KOPT-K1 (cell line): Measurements from ENCODE around the gene SLC35E2B.
"Not testable (repeated sequence)": the region's sequence is repeated elsewhere in the genome, so short reads cannot be mapped to it uniquely, and the experiment has no call there.

Source experiments
- H3K27ac ChIP-seq: fragments of 200-600 bp; sonication (generic); 2 replicates; pipeline ENCODE4 v1.5.1; 2016; ENCODE audit warnings: antibody characterized with exemption, mild to moderate bottlenecking, low read depth, low read length; ENCODE audit not compliant: poor library complexity, severe bottlenecking
- H3K36me3 ChIP-seq: fragments of 200-600 bp; sonication (generic); 2 replicates; pipeline ENCODE4 v1.5.1; 2017; ENCODE audit warnings: antibody characterized with exemption, mild to moderate bottlenecking, low read length, moderate library complexity; ENCODE audit not compliant: insufficient read depth
- H3K9me3 ChIP-seq: fragments of 200-600 bp; sonication (generic); 2 replicates; pipeline ENCODE4 v1.5.1; 2017; ENCODE audit warnings: antibody characterized with exemption, low read length, mild to moderate bottlenecking; ENCODE audit not compliant: insufficient read depth, poor library complexity, severe bottlenecking

Gene SLC35E2B

GRCh38 chr1:1640081-1640480 lies 52.5 kb downstream of the SLC35E2B start:
- not testable (repeated sequence) for H3K9me3 ChIP-seq, H3K27ac ChIP-seq

GRCh38 chr1:1639368-1639767 lies 53.2 kb downstream of the SLC35E2B start:
- not testable (repeated sequence) for H3K27ac ChIP-seq, H3K9me3 ChIP-seq
- peaks cover 27% of the 10 kb centered on the region; the same call in 1 of the 2 replicates for H3K36me3 ChIP-seq

More at GRCh38 chr1:1640081-1640480, 52.5 kb downstream of the SLC35E2B start:
- H3K36me3 ChIP-seq = peaks cover 27% of the 10 kb centered on the region; the same call in 1 of the 2 replicates

- peaks cover 27% of the 10 kb centered on the region; the same call in 1 of the 2 replicates for H3K36me3 ChIP-seq
- H3K27ac ChIP-seq, H3K9me3 ChIP-seq: not testable (repeated sequence)
Measured at GRCh38 chr1:1638528-1638927, 54.1 kb downstream of the SLC35E2B start.

GRCh38 chr1:1637479-1637875 lies 55.1 kb downstream of the SLC35E2B start:
- H3K27ac ChIP-seq, H3K9me3 ChIP-seq: not testable (repeated sequence)
- peaks cover 27% of the 10 kb centered on the region; the same call in 1 of the 2 replicates for H3K36me3 ChIP-seq

- H3K27ac ChIP-seq, H3K9me3 ChIP-seq: not testable (repeated sequence)
- H3K36me3 ChIP-seq = peaks cover 27% of the 10 kb centered on the region; the same call in 1 of the 2 replicates
Measured at GRCh38 chr1:1636621-1637478, 55.7 kb downstream of the SLC35E2B start.

GRCh38 chr1:1634613-1635012 lies 58.0 kb downstream of the SLC35E2B start:
- peaks cover 25% of the 10 kb centered on the region; the same call in 1 of the 2 replicates for H3K36me3 ChIP-seq
- H3K9me3 ChIP-seq, H3K27ac ChIP-seq: not testable (repeated sequence)

- not testable (repeated sequence) for H3K9me3 ChIP-seq, H3K27ac ChIP-seq
- H3K36me3 ChIP-seq = peaks cover 17% of the 10 kb centered on the region; the same call in 1 of the 2 replicates
Measured at GRCh38 chr1:1633409-1633808, 59.2 kb downstream of the SLC35E2B start.

GRCh38 chr1:1631782-1632420 lies 60.7 kb downstream of the SLC35E2B start, which contains the start of gene MMP23B:
Gene MMP23B (plus strand): TSS chr1:1632173. CDS start chr1:1632219, 46 bp downstream.
- H3K9me3 ChIP-seq = no peaks in the 10 kb centered on the region
- H3K36me3 ChIP-seq = peaks cover 8% of the 10 kb centered on the region; the same call in 1 of the 2 replicates
- H3K27ac ChIP-seq = peak within 1 kb of the TSS; percentile 77

GRCh38 chr1:1630965-1631781 lies 61.4 kb downstream of the SLC35E2B start:
- H3K27ac ChIP-seq = peak overlapping the region; percentile 77
- H3K36me3 ChIP-seq = peaks cover 2% of the 10 kb centered on the region; the same call in 1 of the 2 replicates
- no peaks in the 10 kb centered on the region for H3K9me3 ChIP-seq

GRCh38 chr1:1630191-1630964 lies 62.2 kb downstream of the SLC35E2B start:
- Histone ChIP-seq H3K27ac (peak overlapping the region; percentile 77), H3K36me3 (no peaks in the 10 kb centered on the region), H3K9me3 (no peaks in the 10 kb centered on the region)

GRCh38 chr1:1629430-1630190 lies 63.0 kb downstream of the SLC35E2B start:
- H3K36me3 ChIP-seq = no peaks in the 10 kb centered on the region
- H3K27ac ChIP-seq = peak overlapping the region; percentile 77
- no peaks in the 10 kb centered on the region for H3K9me3 ChIP-seq

GRCh38 chr1:1628754-1629429 lies 63.7 kb downstream of the SLC35E2B start:
- peak overlapping the region; percentile 77 for H3K27ac ChIP-seq
- no peaks in the 10 kb centered on the region for H3K36me3 ChIP-seq
- H3K9me3 ChIP-seq = no peaks in the 10 kb centered on the region
